Neural crest cell (in vitro differentiated cells): ENCODE results near the gene ARHGAP45. TPM values are rescaled to one million over a fixed set of nuclear protein-coding genes. Genes with fewer than 3 reads are reported as not detected.

ENCODE experiments used
- DNase-seq: peaks from one replicate; pipeline ENCODE4 v3.0.0; 2021; ENCODE audit warnings: low read depth, mixed read lengths, low spot score
- H3K27ac Mint-ChIP-seq: one replicate; pipeline ENCODE4 v1.8.0; 2021; ENCODE audit warnings: mild to moderate bottlenecking, mixed read lengths; ENCODE audit not compliant: unreplicated experiment
- H3K27me3 Mint-ChIP-seq: 2 replicates; pipeline ENCODE4 v1.8.0; 2021; ENCODE audit warnings: low read depth, mild to moderate bottlenecking, mixed read lengths
- H3K36me3 Mint-ChIP-seq: 2 replicates; pipeline ENCODE4 v1.8.0; 2021; ENCODE audit warnings: low read depth, mild to moderate bottlenecking, mixed read lengths
- H3K4me1 Mint-ChIP-seq: 2 replicates; pipeline ENCODE4 v1.8.0; 2021; ENCODE audit warnings: mixed read lengths
- H3K4me3 Mint-ChIP-seq: one replicate; pipeline ENCODE4 v1.8.0; 2021; ENCODE audit warnings: mild to moderate bottlenecking, mixed read lengths
- H3K9me3 Mint-ChIP-seq: 2 replicates; pipeline ENCODE4 v1.8.0; 2021; ENCODE audit warnings: mixed read lengths
- total RNA-seq: library from RNA; stranded (reverse); gene quantifications from 2 replicates; pipeline ENCODE4 v1.2.1, GENCODE V29; 2021
- TF ChIP-seq, protein P1 (sequence below): fragments of 200-600 bp; sonication (generic); conservative IDR thresholded peaks from 2 replicates; pipeline ENCODE4 v1.5.0; 2021; ENCODE audit warnings: antibody characterized with exemption, mild to moderate bottlenecking

ARHGAP45 gene
- total RNA-seq, 1 donor from 2014 or later: 1.6 TPM

GRCh38 chr19:1104311-1105007 lies 37.5 kb downstream of the ARHGAP45 start:
- Mint-ChIP-seq H3K4me1 (peaks cover 14% of the 10 kb centered on the region), H3K27ac (peak overlapping the region; percentile 27), H3K27me3 (no peaks in the 10 kb centered on the region), H3K36me3 (no peaks in the 10 kb centered on the region), H3K9me3 (no peaks in the 10 kb centered on the region), H3K4me3 (peak overlapping the region; percentile 84)
- peak; percentile 64 for DNase-seq
- TF ChIP-seq, protein P1, sequence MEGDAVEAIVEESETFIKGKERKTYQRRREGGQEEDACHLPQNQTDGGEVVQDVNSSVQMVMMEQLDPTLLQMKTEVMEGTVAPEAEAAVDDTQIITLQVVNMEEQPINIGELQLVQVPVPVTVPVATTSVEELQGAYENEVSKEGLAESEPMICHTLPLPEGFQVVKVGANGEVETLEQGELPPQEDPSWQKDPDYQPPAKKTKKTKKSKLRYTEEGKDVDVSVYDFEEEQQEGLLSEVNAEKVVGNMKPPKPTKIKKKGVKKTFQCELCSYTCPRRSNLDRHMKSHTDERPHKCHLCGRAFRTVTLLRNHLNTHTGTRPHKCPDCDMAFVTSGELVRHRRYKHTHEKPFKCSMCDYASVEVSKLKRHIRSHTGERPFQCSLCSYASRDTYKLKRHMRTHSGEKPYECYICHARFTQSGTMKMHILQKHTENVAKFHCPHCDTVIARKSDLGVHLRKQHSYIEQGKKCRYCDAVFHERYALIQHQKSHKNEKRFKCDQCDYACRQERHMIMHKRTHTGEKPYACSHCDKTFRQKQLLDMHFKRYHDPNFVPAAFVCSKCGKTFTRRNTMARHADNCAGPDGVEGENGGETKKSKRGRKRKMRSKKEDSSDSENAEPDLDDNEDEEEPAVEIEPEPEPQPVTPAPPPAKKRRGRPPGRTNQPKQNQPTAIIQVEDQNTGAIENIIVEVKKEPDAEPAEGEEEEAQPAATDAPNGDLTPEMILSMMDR: no peak

GRCh38 chr19:1105008-1105872 lies 38.3 kb downstream of the ARHGAP45 start:
- Mint-ChIP-seq H3K36me3 (no peaks in the 10 kb centered on the region), H3K4me1 (peaks cover 14% of the 10 kb centered on the region), H3K9me3 (no peaks in the 10 kb centered on the region), H3K27me3 (no peaks in the 10 kb centered on the region), H3K27ac (peak overlapping the region; percentile 27), H3K4me3 (peak overlapping the region; percentile 84)
- TF ChIP-seq, protein P1: no peak
- DNase-seq: no peak

DNA sequence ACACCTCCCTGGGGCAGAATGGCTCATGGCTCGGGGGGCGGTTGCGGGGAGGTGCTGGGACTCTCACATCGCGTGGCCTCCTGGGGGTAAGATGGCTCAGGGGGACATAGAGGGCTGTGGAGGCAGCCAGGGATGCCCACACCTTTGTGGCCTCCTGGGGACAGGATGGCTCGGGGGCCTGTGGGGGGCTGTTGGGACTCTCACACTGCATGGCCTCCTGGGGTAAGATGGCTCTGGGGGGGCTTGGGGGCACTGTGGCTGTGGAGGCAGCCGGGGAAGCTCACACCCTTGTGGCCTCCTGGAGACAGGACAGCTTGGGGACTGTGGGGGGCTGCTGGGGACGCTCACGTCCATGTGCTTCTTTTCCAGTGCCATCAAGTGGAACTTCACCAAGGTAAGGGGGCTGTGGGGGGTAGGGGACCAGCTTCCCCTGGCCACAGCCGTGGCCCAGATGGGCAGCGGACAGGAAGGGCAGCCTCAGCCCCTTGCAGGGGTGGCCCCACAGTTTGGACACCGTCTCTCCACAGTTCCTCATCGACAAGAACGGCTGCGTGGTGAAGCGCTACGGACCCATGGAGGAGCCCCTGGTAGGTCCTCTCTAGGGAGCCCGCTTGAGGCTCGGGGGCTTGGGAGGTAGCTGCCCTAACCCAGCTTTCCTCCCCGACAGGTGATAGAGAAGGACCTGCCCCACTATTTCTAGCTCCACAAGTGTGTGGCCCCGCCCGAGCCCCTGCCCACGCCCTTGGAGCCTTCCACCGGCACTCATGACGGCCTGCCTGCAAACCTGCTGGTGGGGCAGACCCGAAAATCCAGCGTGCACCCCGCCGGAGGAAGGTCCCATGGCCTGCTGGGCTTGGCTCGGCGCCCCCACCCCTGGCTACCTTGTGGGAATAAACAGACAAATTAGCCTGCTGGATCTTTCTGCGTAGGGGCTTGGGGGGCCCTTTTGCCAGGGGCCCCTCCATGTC lies 39.2 kb downstream of the ARHGAP45 start:
- TF ChIP-seq, protein P1: no peak
- no peaks in the 10 kb centered on the region for H3K9me3 Mint-ChIP-seq
- no peak overlapping the region for H3K27ac Mint-ChIP-seq
- DNase-seq: no peak
- no peaks in the 10 kb centered on the region for H3K36me3 Mint-ChIP-seq
- peak overlapping the region; percentile 84 for H3K4me3 Mint-ChIP-seq
- no peaks in the 10 kb centered on the region for H3K27me3 Mint-ChIP-seq
- peaks cover 14% of the 10 kb centered on the region for H3K4me1 Mint-ChIP-seq

DNA sequence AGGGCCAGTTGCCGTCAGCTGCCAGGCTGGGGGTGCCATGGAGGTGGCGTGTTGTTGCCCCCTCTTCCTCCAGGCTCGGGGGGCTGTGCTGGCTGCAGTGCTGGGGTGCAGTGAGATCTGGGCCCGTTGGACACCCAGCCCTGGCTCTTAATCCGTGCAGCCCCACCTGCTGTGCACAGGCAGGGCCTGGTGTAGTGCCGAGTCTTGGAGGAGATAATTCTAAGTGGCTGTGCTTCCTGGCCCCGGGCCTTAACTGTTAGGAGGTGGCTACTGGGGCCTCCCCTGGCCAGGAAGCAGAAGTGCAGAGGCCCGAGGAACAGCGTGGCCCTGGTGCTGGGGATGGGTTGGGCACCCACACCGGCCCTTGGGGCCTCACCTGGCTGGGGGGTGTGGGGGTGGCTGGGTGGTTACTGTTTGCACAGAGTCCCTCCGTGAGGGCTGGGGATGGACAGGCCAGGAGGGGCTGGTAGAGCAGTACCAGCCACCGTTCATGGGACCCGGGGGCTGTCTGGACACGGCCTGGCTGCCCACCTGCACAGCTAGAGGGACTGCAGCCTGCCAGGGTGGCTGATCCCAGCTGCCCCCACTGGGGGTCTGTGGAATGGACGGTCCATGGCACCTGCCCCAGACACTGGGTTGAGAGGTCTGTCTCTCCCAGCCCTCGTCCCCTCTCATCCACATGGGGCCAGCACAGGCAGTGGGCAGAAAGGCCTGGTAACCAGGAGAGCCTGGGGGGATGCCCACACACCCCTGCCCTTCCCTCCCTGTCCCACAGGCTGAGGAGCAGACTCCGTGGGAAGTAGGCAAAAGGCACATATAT lies 40.1 kb downstream of the ARHGAP45 start:
- Mint-ChIP-seq H3K9me3 (no peaks in the 10 kb centered on the region), H3K27me3 (no peaks in the 10 kb centered on the region), H3K4me1 (peaks cover 7% of the 10 kb centered on the region), H3K4me3 (peak overlapping the region; percentile 84), H3K36me3 (no peaks in the 10 kb centered on the region), H3K27ac (no peak overlapping the region)
- DNase-seq: no peak
- TF ChIP-seq, protein P1: peak; percentile 3
